PC-9 (cell line): ENCODE results near the gene LCN6.

ENCODE experiments used
- EZH2 ChIP-seq: fragments of 200-600 bp; sonication (generic); IDR thresholded peaks from 2 replicates; pipeline ENCODE4 v1.8.0; 2017; ENCODE audit warnings: antibody characterized with exemption, low read depth
- TF ChIP-seq, protein P1 (sequence below): fragments of 200-600 bp; sonication (generic); conservative IDR thresholded peaks from 2 replicates; pipeline ENCODE4 v1.6.1; 2017; ENCODE audit warnings: mixed run types, antibody characterized with exemption, mild to moderate bottlenecking, moderate library complexity

DNA sequence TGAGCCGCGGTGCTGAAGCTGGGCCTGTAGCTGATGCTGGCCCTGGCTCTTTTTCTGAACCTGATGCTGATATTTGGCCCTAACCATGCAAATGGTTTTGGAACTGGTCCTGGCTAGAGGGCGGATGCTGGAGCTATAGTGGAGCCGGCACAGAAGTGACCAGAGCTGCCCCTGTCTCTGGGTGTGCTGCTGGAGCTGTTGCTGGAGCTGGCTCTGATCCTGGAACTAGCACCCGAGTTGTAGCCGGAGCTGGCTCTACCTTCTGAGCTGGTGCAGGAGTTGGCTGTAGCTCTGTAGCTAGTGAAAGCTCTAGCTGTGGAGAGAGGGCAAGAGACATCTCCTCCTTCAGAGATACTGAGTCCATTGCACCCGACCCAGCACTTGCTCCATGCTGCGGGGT, 18.4 kb downstream of the LCN6 start:
- TF ChIP-seq, protein P1, sequence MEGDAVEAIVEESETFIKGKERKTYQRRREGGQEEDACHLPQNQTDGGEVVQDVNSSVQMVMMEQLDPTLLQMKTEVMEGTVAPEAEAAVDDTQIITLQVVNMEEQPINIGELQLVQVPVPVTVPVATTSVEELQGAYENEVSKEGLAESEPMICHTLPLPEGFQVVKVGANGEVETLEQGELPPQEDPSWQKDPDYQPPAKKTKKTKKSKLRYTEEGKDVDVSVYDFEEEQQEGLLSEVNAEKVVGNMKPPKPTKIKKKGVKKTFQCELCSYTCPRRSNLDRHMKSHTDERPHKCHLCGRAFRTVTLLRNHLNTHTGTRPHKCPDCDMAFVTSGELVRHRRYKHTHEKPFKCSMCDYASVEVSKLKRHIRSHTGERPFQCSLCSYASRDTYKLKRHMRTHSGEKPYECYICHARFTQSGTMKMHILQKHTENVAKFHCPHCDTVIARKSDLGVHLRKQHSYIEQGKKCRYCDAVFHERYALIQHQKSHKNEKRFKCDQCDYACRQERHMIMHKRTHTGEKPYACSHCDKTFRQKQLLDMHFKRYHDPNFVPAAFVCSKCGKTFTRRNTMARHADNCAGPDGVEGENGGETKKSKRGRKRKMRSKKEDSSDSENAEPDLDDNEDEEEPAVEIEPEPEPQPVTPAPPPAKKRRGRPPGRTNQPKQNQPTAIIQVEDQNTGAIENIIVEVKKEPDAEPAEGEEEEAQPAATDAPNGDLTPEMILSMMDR: no peak
- TF ChIP-seq EZH2: no peak
